ENCODE measurements around the gene RLF.
"Not testable (repeated sequence)": the region's sequence is repeated elsewhere in the genome, so short reads cannot be mapped to it uniquely, and the experiment has no call there.

DNA sequence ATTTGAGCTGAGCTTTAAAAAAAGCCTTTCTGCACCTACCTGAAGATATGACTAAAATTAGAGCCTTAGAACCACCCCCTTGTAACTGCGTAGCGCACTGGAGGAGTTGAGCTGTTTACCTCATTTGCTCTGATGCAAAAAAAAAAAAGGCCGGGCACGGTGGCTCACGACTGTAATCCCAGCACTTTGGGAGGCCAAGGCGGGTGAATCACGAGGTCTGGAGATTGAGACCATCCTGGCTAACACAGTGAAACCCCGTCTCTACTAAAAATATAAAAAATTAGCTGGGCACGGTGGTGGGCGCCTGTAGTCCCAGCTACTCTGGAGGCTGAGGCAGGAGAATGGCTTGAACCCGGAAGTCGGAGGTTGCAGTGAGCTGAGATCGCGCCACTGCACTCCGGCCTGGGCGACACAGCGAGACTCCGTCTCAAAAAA is 60.3 kb downstream of the RLF start:
- TF ChIP-seq, protein P1, sequence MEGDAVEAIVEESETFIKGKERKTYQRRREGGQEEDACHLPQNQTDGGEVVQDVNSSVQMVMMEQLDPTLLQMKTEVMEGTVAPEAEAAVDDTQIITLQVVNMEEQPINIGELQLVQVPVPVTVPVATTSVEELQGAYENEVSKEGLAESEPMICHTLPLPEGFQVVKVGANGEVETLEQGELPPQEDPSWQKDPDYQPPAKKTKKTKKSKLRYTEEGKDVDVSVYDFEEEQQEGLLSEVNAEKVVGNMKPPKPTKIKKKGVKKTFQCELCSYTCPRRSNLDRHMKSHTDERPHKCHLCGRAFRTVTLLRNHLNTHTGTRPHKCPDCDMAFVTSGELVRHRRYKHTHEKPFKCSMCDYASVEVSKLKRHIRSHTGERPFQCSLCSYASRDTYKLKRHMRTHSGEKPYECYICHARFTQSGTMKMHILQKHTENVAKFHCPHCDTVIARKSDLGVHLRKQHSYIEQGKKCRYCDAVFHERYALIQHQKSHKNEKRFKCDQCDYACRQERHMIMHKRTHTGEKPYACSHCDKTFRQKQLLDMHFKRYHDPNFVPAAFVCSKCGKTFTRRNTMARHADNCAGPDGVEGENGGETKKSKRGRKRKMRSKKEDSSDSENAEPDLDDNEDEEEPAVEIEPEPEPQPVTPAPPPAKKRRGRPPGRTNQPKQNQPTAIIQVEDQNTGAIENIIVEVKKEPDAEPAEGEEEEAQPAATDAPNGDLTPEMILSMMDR (IDR thresholded peaks at IDR 0.05 in 2 of 3, conservative IDR thresholded peaks at IDR 0.05 in 1 of 3; ENCODE audit: control insufficient read depth in 2 of 3, extremely low read depth in 1 of 3, insufficient read depth in 1 of 3, low read depth in 3 of 3, low read length in 3 of 3) = not testable (repeated sequence)
- TF ChIP-seq CEBPB (IDR thresholded peaks at IDR 0.05; ENCODE audit: borderline replicate concordance in 1 of 2, low read depth in 2 of 2, low read length in 2 of 2); MYC (IDR thresholded peaks at IDR 0.05; ENCODE audit: insufficient read depth, insufficient read length, insufficient replicate concordance, low read length, severe bottlenecking); HDAC6 (IDR thresholded peaks at IDR 0.05; ENCODE audit: unreplicated experiment); YY1 (IDR thresholded peaks at IDR 0.05; ENCODE audit: low read depth, low read length); POLR2A (IDR thresholded peaks at IDR 0.05; ENCODE audit: low read depth, low read length); RBBP5 (conservative IDR thresholded peaks at IDR 0.05); ZNF24 (IDR thresholded peaks at IDR 0.05); SMC3 (IDR thresholded peaks at IDR 0.05; ENCODE audit: borderline replicate concordance, low read length); SP1 (IDR thresholded peaks at IDR 0.05; ENCODE audit: low read depth, low read length); EZH2 (IDR thresholded peaks at IDR 0.05; ENCODE audit: borderline replicate concordance, control insufficient read depth, low read depth, low read length); SMAD5 (IDR thresholded peaks at IDR 0.05; ENCODE audit: low read depth); EP300 (IDR thresholded peaks at IDR 0.05; ENCODE audit: borderline replicate concordance in 1 of 2, control insufficient read depth in 1 of 2, low read depth in 2 of 2, low read length in 2 of 2); RFX5 (IDR thresholded peaks at IDR 0.05; ENCODE audit: low read depth, low read length): not testable (repeated sequence)

All from GM12878 (cell line).